Renal cortex interstitium (tissue), 11 donors: ENCODE measurements around the gene ZBTB47. TPM values are rescaled to one million over a fixed set of nuclear protein-coding genes. Genes with fewer than 3 reads are reported as not detected.

ENCODE experiments used
- DNase-seq, 11 donors: peaks; one replicate each; pipeline ENCODE4 v3.0.0-alpha.2; 2013; ENCODE audit warnings: low read depth in 9 of 11, low spot score in 4 of 11; ENCODE audit errors: extremely low read depth in 1 of 11
- polyA plus RNA-seq, 3 donors: library from polyadenylated mRNA; unstranded; fragments of 120-200 nt; gene quantifications; one replicate each; pipeline ENCODE4 v1.2.1, GENCODE V29; 2013; ENCODE audit not compliant: insufficient read length in 3 of 3

ZBTB47 gene
- polyA plus RNA-seq, 3 donors: 12.5 to 18.4 (median 14.9) TPM

GRCh38 chr3:42680271-42680670 is 26.8 kb downstream of the ZBTB47 start:
- DNase-seq: no peak

- DNase-seq: no peak
Measured at GRCh38 chr3:42680806-42681205, 27.3 kb downstream of the ZBTB47 start.

GRCh38 chr3:42681361-42682038 is 28.0 kb downstream of the ZBTB47 start:
- no peak for DNase-seq

GRCh38 chr3:42682301-42683070 is 29.0 kb downstream of the ZBTB47 start:
- no peak for DNase-seq

GRCh38 chr3:42683875-42684598 is 30.5 kb downstream of the ZBTB47 start:
- DNase-seq: no peak

GRCh38 chr3:42684632-42685362 is 31.3 kb downstream of the ZBTB47 start:
- DNase-seq: no peak

GRCh38 chr3:42685363-42685881 is 31.9 kb downstream of the ZBTB47 start, which contains the start of gene KLHL40:
TSS of gene KLHL40 (plus strand) at chr3:42685537. CDS start at chr3:42685619, 82 bp downstream.
- DNase-seq: no peak

GRCh38 chr3:42685891-42686820 is 32.7 kb downstream of the ZBTB47 start:
- DNase-seq: no peak

GRCh38 chr3:42686832-42687650 is 33.5 kb downstream of the ZBTB47 start:
- no peak for DNase-seq

GRCh38 chr3:42688016-42688415 is 34.5 kb downstream of the ZBTB47 start:
- DNase-seq: no peak

GRCh38 chr3:42688487-42689420 is 35.3 kb downstream of the ZBTB47 start:
- DNase-seq: no peak

GRCh38 chr3:42689421-42690014 is 36.0 kb downstream of the ZBTB47 start:
- no peak for DNase-seq

- no peak for DNase-seq
Measured at GRCh38 chr3:42690191-42690590, 36.7 kb downstream of the ZBTB47 start.

GRCh38 chr3:42690766-42691680 is 37.5 kb downstream of the ZBTB47 start:
- DNase-seq: no peak
